ENCODE measurements around the gene DNHD1. TPM values are rescaled to one million over a fixed set of nuclear protein-coding genes. Genes with fewer than 3 reads are reported as not detected.
A peak's percentile ranks its signal among the peaks of the same experiment; 100 is the strongest.

The DNHD1 gene
- total and polyA plus RNA-seq, 2 of the 13 experiments (the other 11 are each of a cell fraction or from before 2014, with no cell fraction given), result 2.7 to 9.3 TPM

- TF ChIP-seq MLX (CRISPR knock-in tag; IDR thresholded peaks at IDR 0.05), result peak; percentile 94
- TF ChIP-seq MEF2D (CRISPR knock-in tag; IDR thresholded peaks at IDR 0.05), result peak; percentile 37
- TF ChIP-seq PLSCR1 (CRISPR knock-in tag; IDR thresholded peaks at IDR 0.05; ENCODE audit: borderline replicate concordance), result no peak
- peak; percentile 8; the same call in 1 of the 2 replicates for TF ChIP-seq RARA (CRISPR knock-in tag; IDR thresholded peaks at IDR 0.05)
- TF ChIP-seq ZFX (CRISPR knock-in tag; IDR thresholded peaks at IDR 0.05; ENCODE audit: low read depth), result peak; percentile 86
- TF ChIP-seq PAXIP1 (CRISPR knock-in tag; conservative IDR thresholded peaks at IDR 0.05), result peak; percentile 42
- no peak for TF ChIP-seq ZNF260 (CRISPR knock-in tag; IDR thresholded peaks at IDR 0.05; ENCODE audit: borderline replicate concordance, low read depth)
- no peak for TF ChIP-seq NR2F2 (IDR thresholded peaks at IDR 0.05; ENCODE audit: borderline replicate concordance, low read depth)
- no peak for TF ChIP-seq ZNF691 (CRISPR knock-in tag; IDR thresholded peaks at IDR 0.05; ENCODE audit: borderline replicate concordance, low read depth)
- TF ChIP-seq ZNF781 (CRISPR knock-in tag; IDR thresholded peaks at IDR 0.05; ENCODE audit: borderline replicate concordance, not compliant biosample characterization), result peak; percentile 77
- peak; percentile 46; the same call in 1 of the 2 replicates for TF ChIP-seq ZHX1 (CRISPR knock-in tag; IDR thresholded peaks at IDR 0.05; ENCODE audit: low read depth)
Observed at GRCh38 chr11:6481012-6481923, 15.8 kb upstream of the DNHD1 start, which contains the start of the genes ARFIP2 and TIMM10B (continued).

Data from HepG2 (cell line).